HepG2 (cell line): ENCODE results near the gene DDR1.

Experiments used
- CAMTA2 ChIP-seq: sonication (generic); formaldehyde crosslinking; IDR thresholded peaks from 2 replicates; pipeline ENCODE4 v1.4.0; 2020; ENCODE audit warnings: mild to moderate bottlenecking, missing genetic modification reagents, borderline replicate concordance
- CTCF ChIP-seq: sonication (generic); formaldehyde crosslinking; IDR thresholded peaks from 2 replicates; pipeline ENCODE4 v1.5.0; 2020; ENCODE audit warnings: mild to moderate bottlenecking, missing genetic modification reagents, moderate library complexity
- GTF2F1 ChIP-seq: fragments of 150-350 bp; IDR thresholded peaks from 2 replicates; pipeline ENCODE4 v1.6.1; 2014; ENCODE audit warnings: low read length
- JUND ChIP-seq: sonication (generic); formaldehyde crosslinking; IDR thresholded peaks from 2 replicates; pipeline ENCODE4 v1.8.0; 2022; ENCODE audit warnings: mild to moderate bottlenecking, missing genetic modification reagents
- KLF16 ChIP-seq, 2 experiments: sonication (generic) in 1 of 2; formaldehyde crosslinking in 1 of 2; IDR thresholded peaks; 2 replicates each; pipeline versions ENCODE4 v1.6.1 to v1.8.0; 2016 to 2023; ENCODE audit warnings: missing genetic modification reagents in 2 of 2, missing compliant biosample characterization in 1 of 2
- RAD21 ChIP-seq: fragments of 450-650 bp; formaldehyde crosslinking; IDR thresholded peaks from 2 replicates; pipeline ENCODE4 v1.5.0; 2020; ENCODE audit warnings: mild to moderate bottlenecking
- SOX5 ChIP-seq: IDR thresholded peaks from 2 replicates; pipeline ENCODE4 v1.6.1; 2016; ENCODE audit warnings: borderline replicate concordance
- ZZZ3 ChIP-seq: sonication (generic); formaldehyde crosslinking; IDR thresholded peaks from 2 replicates; pipeline ENCODE4 v1.4.0; 2020; ENCODE audit warnings: missing genetic modification reagents, mild to moderate bottlenecking, borderline replicate concordance
- TF ChIP-seq, protein P1 (sequence below): sonication (generic); formaldehyde crosslinking; IDR thresholded peaks from 2 replicates; pipeline ENCODE4 v1.4.0; 2020; ENCODE audit warnings: mild to moderate bottlenecking, missing genetic modification reagents, borderline replicate concordance

GRCh38 chr6:30889921-30890645 is 5.8 kb downstream of the DDR1 start:
- TF ChIP-seq KLF16 (CRISPR knock-in tag; IDR thresholded peaks at IDR 0.05) (no peak), RAD21 (CRISPR knock-in tag) (no peak), GTF2F1 (no peak), SOX5 (CRISPR knock-in tag) (no peak), CAMTA2 (CRISPR knock-in tag) (no peak), JUND (CRISPR knock-in tag) (no peak), CTCF (CRISPR knock-in tag) (no peak), ZZZ3 (no peak)
- TF ChIP-seq, protein P1, sequence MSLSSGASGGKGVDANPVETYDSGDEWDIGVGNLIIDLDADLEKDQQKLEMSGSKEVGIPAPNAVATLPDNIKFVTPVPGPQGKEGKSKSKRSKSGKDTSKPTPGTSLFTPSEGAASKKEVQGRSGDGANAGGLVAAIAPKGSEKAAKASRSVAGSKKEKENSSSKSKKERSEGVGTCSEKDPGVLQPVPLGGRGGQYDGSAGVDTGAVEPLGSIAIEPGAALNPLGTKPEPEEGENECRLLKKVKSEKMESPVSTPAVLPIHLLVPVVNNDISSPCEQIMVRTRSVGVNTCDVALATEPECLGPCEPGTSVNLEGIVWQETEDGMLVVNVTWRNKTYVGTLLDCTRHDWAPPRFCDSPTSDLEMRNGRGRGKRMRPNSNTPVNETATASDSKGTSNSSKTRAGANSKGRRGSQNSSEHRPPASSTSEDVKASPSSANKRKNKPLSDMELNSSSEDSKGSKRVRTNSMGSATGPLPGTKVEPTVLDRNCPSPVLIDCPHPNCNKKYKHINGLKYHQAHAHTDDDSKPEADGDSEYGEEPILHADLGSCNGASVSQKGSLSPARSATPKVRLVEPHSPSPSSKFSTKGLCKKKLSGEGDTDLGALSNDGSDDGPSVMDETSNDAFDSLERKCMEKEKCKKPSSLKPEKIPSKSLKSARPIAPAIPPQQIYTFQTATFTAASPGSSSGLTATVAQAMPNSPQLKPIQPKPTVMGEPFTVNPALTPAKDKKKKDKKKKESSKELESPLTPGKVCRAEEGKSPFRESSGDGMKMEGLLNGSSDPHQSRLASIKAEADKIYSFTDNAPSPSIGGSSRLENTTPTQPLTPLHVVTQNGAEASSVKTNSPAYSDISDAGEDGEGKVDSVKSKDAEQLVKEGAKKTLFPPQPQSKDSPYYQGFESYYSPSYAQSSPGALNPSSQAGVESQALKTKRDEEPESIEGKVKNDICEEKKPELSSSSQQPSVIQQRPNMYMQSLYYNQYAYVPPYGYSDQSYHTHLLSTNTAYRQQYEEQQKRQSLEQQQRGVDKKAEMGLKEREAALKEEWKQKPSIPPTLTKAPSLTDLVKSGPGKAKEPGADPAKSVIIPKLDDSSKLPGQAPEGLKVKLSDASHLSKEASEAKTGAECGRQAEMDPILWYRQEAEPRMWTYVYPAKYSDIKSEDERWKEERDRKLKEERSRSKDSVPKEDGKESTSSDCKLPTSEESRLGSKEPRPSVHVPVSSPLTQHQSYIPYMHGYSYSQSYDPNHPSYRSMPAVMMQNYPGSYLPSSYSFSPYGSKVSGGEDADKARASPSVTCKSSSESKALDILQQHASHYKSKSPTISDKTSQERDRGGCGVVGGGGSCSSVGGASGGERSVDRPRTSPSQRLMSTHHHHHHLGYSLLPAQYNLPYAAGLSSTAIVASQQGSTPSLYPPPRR (CRISPR knock-in tag): no peak
